ENCODE results near the gene KRT15.

- no peak for TF ChIP-seq CTCF (IDR thresholded peaks at IDR 0.05)
- no peak for TF ChIP-seq POLR2A (IDR thresholded peaks at IDR 0.05)
- no peak for TF ChIP-seq POLR2AphosphoS5 (IDR thresholded peaks at IDR 0.05)
- no peak for TF ChIP-seq EP300 (IDR thresholded peaks at IDR 0.05)
Observed at GRCh38 chr17:41559548-41559947, 40.9 kb upstream of the KRT15 start.
